ENCODE measurements around the gene GPSM3.

The GPSM3 gene

DNA sequence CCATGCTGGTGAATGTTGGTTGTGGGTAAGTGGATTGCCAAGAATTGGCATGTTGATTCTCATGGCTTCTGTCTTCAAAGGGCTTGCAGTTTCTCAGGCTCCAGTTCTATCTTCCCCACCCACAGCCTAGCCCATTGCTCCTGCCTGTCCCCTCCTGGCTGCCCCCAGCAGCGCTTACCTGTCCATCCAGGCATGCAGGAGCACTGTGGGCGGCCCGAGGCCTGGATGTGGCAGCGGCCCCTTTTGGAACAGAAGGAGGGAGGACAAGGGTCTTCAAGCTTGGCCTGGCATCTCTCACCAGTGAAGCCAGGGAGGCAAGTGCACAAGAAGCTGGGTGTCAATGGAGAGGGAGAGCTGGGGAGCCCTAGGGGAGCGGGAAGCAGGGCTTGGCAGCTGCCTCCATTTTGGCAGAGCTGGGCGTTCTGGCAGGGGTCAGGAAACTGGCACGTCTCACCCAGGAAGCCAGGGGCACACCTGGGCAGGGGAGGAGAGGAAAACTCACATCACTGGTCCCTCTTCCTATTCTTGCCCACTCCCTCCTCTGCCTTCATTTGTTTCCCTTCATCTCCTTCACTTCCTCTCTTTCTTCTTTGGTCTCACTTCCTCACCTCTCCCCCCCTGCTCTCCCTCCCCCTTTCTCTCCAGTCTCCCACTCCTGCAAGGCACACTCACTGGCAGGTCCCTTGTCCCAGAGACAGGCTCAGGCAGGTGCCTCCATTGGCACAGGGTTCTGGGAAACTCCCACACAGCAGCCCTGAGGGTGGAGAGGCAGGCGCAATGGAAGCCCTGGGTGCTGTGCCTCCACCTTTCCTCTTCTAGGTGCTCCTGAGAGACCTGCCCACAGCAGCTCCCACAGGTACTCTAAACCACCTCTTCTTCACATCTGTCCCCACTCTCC, 30.1 kb upstream of the GPSM3 start:
- TF ChIP-seq CTCF (IDR thresholded peaks at IDR 0.05; ENCODE audit: low read depth, low read length): no peak
- DNase-seq (ENCODE audit: extremely low read depth, low read depth): no peak

GRCh38 chr6:32220021-32220420, 27.6 kb upstream of the GPSM3 start:
- DNase-seq (ENCODE audit: extremely low read depth, low read depth): no peak
- no peak for TF ChIP-seq CTCF (IDR thresholded peaks at IDR 0.05; ENCODE audit: low read depth, low read length)

GRCh38 chr6:32218167-32218566, 25.7 kb upstream of the GPSM3 start:
- TF ChIP-seq CTCF (IDR thresholded peaks at IDR 0.05; ENCODE audit: low read depth, low read length): no peak
- no peak for DNase-seq (ENCODE audit: extremely low read depth, low read depth)

DNA sequence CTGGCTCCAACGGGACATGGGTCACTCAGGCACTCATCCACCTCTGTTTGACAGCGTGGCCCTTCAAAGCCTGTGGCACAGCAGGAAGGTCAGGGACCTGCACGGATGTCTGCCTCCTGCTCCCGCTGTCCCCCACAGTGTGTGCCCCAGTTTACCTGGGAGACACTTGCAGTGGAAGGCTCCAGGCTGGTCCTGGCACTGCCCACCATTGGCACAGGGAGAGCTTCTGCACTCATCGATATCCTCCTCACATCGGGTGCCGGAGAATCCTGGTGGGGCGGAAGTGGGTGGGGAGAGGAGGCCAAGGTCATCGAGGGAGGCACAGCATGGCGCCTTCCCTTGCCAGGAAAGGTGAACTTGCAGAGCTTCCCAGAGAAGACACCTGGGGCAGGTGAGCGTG, 24.6 kb upstream of the GPSM3 start:
- no peak for DNase-seq (ENCODE audit: extremely low read depth, low read depth)
- no peak for TF ChIP-seq CTCF (IDR thresholded peaks at IDR 0.05; ENCODE audit: low read depth, low read length)

DNA sequence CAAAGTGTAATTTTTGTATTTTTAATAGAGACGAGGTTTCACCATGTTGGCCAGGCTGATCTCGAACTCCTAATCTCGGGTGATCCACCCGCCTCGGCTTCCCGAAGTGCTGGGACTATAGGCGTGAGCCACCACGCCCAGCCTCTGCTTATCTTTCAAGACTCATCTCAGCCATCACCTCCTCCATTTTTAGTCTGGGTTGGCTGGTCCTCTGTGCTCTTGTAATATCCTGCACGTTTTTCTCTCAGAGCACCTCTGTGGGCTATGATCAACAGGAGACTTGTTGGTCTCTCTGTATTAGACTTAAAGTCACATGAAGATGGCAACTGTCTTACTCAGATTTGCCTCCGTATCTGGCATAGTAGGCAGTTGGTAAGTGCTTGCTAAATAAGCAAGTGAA, 23.8 kb upstream of the GPSM3 start:
- TF ChIP-seq CTCF (IDR thresholded peaks at IDR 0.05; ENCODE audit: low read depth, low read length): no peak
- no peak for DNase-seq (ENCODE audit: extremely low read depth, low read depth)

- TF ChIP-seq CTCF (IDR thresholded peaks at IDR 0.05; ENCODE audit: low read depth, low read length): no peak
- DNase-seq (ENCODE audit: extremely low read depth, low read depth): no peak
These were observed 23.2 kb upstream of the GPSM3 start for GRCh38 chr6:32215617-32216016.

DNA sequence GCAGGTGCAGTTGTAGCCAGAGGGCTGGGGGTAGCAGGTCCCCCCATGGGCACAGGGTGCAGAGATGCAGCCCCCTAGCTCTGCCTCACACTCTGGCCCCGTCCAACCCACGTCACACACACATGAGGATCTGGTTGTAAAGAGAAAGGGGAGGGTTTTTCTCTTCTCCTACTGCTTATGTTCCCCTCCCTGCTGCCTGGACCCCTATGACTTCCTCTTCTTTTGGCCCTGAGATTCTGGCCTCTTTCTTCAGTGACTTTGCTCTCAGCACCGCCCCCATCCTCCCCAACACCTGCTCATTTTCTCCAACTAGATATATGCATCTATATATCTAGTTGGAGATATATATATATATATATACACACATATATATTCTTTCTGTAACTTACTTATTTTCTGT, 21.7 kb upstream of the GPSM3 start:
- no peak for DNase-seq (ENCODE audit: extremely low read depth, low read depth)
- TF ChIP-seq CTCF (IDR thresholded peaks at IDR 0.05; ENCODE audit: low read depth, low read length): no peak
